ENCODE measurements around the gene TENM3.

Gene TENM3

DNA sequence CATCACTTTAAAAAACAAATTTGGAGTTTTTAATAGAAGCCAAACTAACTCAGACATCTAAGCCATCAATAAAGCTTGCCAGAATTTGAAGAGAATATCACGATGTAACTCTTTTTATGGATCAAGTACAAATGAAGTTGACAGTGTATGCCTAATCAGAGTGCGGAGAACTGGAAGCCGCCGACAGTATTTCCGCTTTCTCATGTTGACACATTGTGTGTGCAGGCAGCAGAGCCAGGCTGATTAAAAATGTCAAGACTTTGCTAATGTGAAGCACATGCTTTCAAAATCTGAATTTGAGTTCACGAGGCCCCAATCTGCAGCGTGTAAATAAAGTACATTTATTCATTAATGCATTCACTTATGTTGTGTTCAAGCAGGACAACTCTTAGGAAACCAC lies 161.2 kb downstream of the TENM3 start:
- no peaks in the 10 kb centered on the region for H4K20me1 ChIP-seq (ENCODE audit: insufficient read depth, low read length)
- no peak for DNase-seq
- TF ChIP-seq EZH2 (IDR thresholded peaks at IDR 0.05; ENCODE audit: borderline replicate concordance, low read depth, low read length, severe bottlenecking): no peak
- TF ChIP-seq, protein P1, sequence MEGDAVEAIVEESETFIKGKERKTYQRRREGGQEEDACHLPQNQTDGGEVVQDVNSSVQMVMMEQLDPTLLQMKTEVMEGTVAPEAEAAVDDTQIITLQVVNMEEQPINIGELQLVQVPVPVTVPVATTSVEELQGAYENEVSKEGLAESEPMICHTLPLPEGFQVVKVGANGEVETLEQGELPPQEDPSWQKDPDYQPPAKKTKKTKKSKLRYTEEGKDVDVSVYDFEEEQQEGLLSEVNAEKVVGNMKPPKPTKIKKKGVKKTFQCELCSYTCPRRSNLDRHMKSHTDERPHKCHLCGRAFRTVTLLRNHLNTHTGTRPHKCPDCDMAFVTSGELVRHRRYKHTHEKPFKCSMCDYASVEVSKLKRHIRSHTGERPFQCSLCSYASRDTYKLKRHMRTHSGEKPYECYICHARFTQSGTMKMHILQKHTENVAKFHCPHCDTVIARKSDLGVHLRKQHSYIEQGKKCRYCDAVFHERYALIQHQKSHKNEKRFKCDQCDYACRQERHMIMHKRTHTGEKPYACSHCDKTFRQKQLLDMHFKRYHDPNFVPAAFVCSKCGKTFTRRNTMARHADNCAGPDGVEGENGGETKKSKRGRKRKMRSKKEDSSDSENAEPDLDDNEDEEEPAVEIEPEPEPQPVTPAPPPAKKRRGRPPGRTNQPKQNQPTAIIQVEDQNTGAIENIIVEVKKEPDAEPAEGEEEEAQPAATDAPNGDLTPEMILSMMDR (IDR thresholded peaks at IDR 0.05; ENCODE audit: borderline replicate concordance, extremely low read depth, low read length, poor library complexity, severe bottlenecking): no peak
- no peaks in the 10 kb centered on the region for H3K4me1 ChIP-seq (ENCODE audit: insufficient read depth, low read length)
- no peak overlapping the region for H3K27ac ChIP-seq (ENCODE audit: low read length)
- H3K79me2 ChIP-seq (ENCODE audit: insufficient read depth, low read length): no peaks in the 10 kb centered on the region
- no peak overlapping the region for H3K4me3 ChIP-seq (ENCODE audit: low read depth in 1 of 2, low read length in 2 of 2)
- no peaks in the 10 kb centered on the region for H3K27me3 ChIP-seq (ENCODE audit: insufficient read depth, low read length, poor library complexity)
- no peak overlapping the region for H2AFZ ChIP-seq (ENCODE audit: low read depth, low read length)
- no peaks in the 10 kb centered on the region for H3K36me3 ChIP-seq (ENCODE audit: insufficient read depth, low read length)
- no peaks in the 10 kb centered on the region for H3K9me3 ChIP-seq (ENCODE audit: insufficient read depth, low read length, severe bottlenecking)
- H3K9ac ChIP-seq (ENCODE audit: low read depth, low read length): no peak overlapping the region
- H3K4me2 ChIP-seq (ENCODE audit: insufficient read depth, low read length): no peak overlapping the region
- ATAC-seq (ENCODE audit: insufficient read depth, low read depth): no peak

DNA sequence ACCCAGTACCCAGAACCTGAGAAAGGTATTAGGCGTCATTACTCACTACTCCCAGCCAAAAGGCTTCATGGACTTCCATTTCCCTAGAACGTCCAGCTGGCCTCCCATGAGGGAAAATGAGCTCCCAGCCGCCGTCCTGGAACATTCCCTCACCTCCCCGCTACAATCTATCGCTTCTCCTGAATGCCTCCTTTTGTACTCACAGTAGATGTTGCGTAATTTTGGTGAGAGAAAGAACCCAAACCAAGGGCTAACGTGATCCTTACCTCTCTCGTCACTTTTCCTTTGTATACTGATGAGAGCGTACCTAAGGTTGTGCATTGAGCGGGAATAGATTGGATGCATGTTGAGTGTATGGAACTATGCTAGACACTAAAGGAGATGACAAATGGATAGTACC lies 161.9 kb downstream of the TENM3 start:
- Histone ChIP-seq H3K4me2 (ENCODE audit: insufficient read depth, low read length) (no peak overlapping the region), H3K36me3 (ENCODE audit: insufficient read depth, low read length) (no peaks in the 10 kb centered on the region), H3K9ac (ENCODE audit: low read depth, low read length) (no peak overlapping the region), H3K79me2 (ENCODE audit: insufficient read depth, low read length) (no peaks in the 10 kb centered on the region), H3K27me3 (ENCODE audit: insufficient read depth, low read length, poor library complexity) (no peaks in the 10 kb centered on the region), H3K27ac (ENCODE audit: low read length) (no peak overlapping the region), H3K9me3 (ENCODE audit: insufficient read depth, low read length, severe bottlenecking) (no peaks in the 10 kb centered on the region), H4K20me1 (ENCODE audit: insufficient read depth, low read length) (no peaks in the 10 kb centered on the region), H3K4me1 (ENCODE audit: insufficient read depth, low read length) (no peaks in the 10 kb centered on the region), H2AFZ (ENCODE audit: low read depth, low read length) (no peak overlapping the region), H3K4me3 (ENCODE audit: low read depth in 1 of 2, low read length in 2 of 2) (no peak overlapping the region)
- no peak for TF ChIP-seq EZH2 (IDR thresholded peaks at IDR 0.05; ENCODE audit: borderline replicate concordance, low read depth, low read length, severe bottlenecking)
- TF ChIP-seq, protein P1 (IDR thresholded peaks at IDR 0.05; ENCODE audit: borderline replicate concordance, extremely low read depth, low read length, poor library complexity, severe bottlenecking): no peak
- DNase-seq: no peak
- no peak for ATAC-seq (ENCODE audit: insufficient read depth, low read depth)

DNA sequence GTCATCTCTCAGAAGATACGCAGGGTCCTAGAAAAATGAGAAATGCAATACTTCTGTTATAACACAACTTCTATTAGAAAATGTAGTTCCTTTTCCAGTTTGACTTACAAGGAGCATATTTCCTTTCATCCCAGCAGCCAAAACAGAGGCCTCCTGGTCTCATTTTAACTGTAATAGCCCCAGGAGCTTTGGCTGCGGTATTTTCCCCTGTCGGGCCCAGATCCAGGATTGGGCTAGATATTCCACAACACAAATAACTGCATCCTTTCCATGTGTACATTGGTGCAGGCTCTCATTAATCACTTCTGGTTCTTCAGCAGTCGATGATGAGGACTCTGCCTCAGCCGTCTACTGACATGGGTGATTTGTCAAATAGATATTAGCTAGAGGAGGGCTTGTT lies 166.1 kb downstream of the TENM3 start:
- no peak overlapping the region for H3K9ac ChIP-seq (ENCODE audit: low read depth, low read length)
- H3K4me3 ChIP-seq (ENCODE audit: low read depth in 1 of 2, low read length in 2 of 2): no peak overlapping the region
- H3K36me3 ChIP-seq (ENCODE audit: insufficient read depth, low read length): no peaks in the 10 kb centered on the region
- DNase-seq: no peak
- no peak overlapping the region for H3K27ac ChIP-seq (ENCODE audit: low read length)
- no peaks in the 10 kb centered on the region for H3K4me1 ChIP-seq (ENCODE audit: insufficient read depth, low read length)
- TF ChIP-seq, protein P1 (IDR thresholded peaks at IDR 0.05; ENCODE audit: borderline replicate concordance, extremely low read depth, low read length, poor library complexity, severe bottlenecking): no peak
- TF ChIP-seq EZH2 (IDR thresholded peaks at IDR 0.05; ENCODE audit: borderline replicate concordance, low read depth, low read length, severe bottlenecking): no peak
- H3K9me3 ChIP-seq (ENCODE audit: insufficient read depth, low read length, severe bottlenecking): peaks cover 5% of the 10 kb centered on the region
- H3K27me3 ChIP-seq (ENCODE audit: insufficient read depth, low read length, poor library complexity): no peaks in the 10 kb centered on the region
- no peak overlapping the region for H2AFZ ChIP-seq (ENCODE audit: low read depth, low read length)
- H3K4me2 ChIP-seq (ENCODE audit: insufficient read depth, low read length): no peak overlapping the region
- ATAC-seq (ENCODE audit: insufficient read depth, low read depth): no peak
- H3K79me2 ChIP-seq (ENCODE audit: insufficient read depth, low read length): no peaks in the 10 kb centered on the region
- H4K20me1 ChIP-seq (ENCODE audit: insufficient read depth, low read length): no peaks in the 10 kb centered on the region

DNA sequence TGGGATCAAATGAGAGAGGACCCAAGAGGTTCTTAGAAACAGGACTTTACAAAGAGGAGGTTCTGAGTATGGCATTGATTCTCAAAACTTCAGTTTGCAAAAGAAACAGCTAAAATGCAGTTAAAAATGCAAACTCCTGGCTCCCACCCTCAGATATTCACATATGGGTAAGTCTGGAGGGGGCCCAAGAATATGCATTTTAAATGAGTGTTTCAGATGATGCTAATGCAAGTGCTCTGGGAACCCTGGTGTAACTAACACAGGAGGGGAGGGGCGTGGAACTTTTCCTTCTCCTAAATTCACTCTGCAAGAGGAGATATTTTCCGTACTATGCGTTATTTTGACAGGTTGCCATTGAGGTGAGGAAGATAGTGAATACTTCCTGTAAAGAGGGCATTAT lies 168.2 kb downstream of the TENM3 start:
- H3K79me2 ChIP-seq (ENCODE audit: insufficient read depth, low read length): no peaks in the 10 kb centered on the region
- TF ChIP-seq EZH2 (IDR thresholded peaks at IDR 0.05; ENCODE audit: borderline replicate concordance, low read depth, low read length, severe bottlenecking): no peak
- TF ChIP-seq, protein P1 (IDR thresholded peaks at IDR 0.05; ENCODE audit: borderline replicate concordance, extremely low read depth, low read length, poor library complexity, severe bottlenecking): no peak
- peaks cover 5% of the 10 kb centered on the region for H3K9me3 ChIP-seq (ENCODE audit: insufficient read depth, low read length, severe bottlenecking)
- no peak overlapping the region for H3K4me2 ChIP-seq (ENCODE audit: insufficient read depth, low read length)
- H3K36me3 ChIP-seq (ENCODE audit: insufficient read depth, low read length): no peaks in the 10 kb centered on the region
- no peak overlapping the region for H3K27ac ChIP-seq (ENCODE audit: low read length)
- no peak overlapping the region for H3K9ac ChIP-seq (ENCODE audit: low read depth, low read length)
- no peaks in the 10 kb centered on the region for H4K20me1 ChIP-seq (ENCODE audit: insufficient read depth, low read length)
- H3K4me1 ChIP-seq (ENCODE audit: insufficient read depth, low read length): no peaks in the 10 kb centered on the region
- ATAC-seq (ENCODE audit: insufficient read depth, low read depth) (no peak), DNase-seq (no peak)
- no peaks in the 10 kb centered on the region for H3K27me3 ChIP-seq (ENCODE audit: insufficient read depth, low read length, poor library complexity)
- no peak overlapping the region for H3K4me3 ChIP-seq (ENCODE audit: low read depth in 1 of 2, low read length in 2 of 2)
- H2AFZ ChIP-seq (ENCODE audit: low read depth, low read length): no peak overlapping the region
